Measurements from ENCODE around the gene ABHD16B. TPM values are rescaled to one million over a fixed set of nuclear protein-coding genes. Genes with fewer than 3 reads are reported as not detected.

Gene ABHD16B
- total RNA-seq: not detected in 2 replicates

DNA sequence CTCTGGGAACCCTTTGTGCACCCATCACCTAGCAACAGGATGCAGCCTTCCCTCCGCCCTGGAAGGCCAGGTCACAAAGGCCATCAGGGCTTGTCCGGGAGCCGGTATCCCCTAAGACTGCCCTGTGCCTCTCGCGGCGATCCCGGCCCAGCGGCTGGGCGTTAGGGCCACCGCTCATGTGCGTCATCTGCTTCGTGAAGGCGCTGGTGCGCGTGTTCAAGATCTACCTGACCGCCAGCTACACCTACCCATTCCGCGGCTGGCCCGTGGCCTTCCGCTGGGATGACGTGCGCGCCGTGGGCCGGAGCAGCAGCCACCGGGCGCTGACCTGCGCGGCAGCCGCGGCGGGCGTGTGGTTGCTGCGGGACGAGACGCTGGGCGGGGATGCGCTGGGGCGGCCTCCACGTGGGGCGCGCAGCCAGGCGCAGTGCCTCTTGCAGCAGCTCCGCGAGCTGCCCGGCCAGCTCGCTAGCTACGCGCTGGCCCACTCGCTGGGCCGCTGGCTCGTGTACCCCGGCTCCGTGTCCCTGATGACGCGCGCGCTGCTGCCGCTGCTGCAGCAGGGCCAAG, at the start of gene ABHD16B:
ABHD16B (plus strand) TSS at position 134 of the 570 bp plus-strand sequence; CDS start at position 177, 43 bp downstream.

DNA sequence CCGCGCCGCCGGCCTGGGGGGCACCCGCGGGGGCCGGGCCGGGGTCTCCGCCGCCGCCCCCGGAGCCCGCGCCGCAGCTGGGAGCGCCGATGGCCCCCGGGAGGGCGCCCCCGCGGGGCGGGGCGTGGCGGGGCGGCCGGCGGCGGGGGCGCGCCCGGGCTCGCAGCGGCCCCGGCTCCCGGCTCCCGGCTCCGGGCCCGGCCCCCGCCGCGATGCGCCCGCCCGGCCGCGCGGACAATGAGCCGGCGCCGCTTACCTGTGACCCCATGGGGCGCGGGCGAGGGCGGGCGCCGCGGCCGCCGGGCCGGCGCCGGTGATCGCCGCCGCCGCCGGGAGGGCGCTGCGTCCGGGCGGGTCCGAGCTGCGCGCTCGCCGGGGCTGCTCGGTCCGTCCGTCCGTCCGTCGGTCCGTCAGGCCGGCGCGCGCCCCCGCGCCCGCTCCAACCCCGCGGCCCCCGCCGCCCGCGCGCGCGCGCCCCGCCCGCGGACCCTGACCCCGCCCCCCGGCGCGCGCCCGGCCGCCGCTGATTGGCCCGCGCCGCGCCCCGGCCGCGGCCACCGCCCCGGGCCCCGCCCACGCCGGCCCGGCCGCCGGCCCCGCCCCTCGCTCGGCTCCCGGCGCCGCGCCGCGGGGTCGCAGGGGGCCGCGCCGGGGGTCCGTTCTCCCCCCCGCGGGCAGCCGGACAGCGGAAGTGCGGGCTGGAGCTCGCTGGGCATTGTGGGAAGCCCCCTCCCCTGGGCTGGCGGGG, 30.3 kb upstream of the ABHD16B start, which contains the start of gene ZBTB46:
ZBTB46 (minus strand) TSS at position 424 of the 748 bp plus-strand sequence. CDS start 40,507 bp downstream, outside the sequence.

GRCh38 chr20:63864978-63865640, 3.8 kb downstream of the ABHD16B start, which contains the start of gene TPD52L2:
TSS of gene TPD52L2 (plus strand) at chr20:63865270. CDS start at chr20:63865366, 96 bp downstream.

DNA sequence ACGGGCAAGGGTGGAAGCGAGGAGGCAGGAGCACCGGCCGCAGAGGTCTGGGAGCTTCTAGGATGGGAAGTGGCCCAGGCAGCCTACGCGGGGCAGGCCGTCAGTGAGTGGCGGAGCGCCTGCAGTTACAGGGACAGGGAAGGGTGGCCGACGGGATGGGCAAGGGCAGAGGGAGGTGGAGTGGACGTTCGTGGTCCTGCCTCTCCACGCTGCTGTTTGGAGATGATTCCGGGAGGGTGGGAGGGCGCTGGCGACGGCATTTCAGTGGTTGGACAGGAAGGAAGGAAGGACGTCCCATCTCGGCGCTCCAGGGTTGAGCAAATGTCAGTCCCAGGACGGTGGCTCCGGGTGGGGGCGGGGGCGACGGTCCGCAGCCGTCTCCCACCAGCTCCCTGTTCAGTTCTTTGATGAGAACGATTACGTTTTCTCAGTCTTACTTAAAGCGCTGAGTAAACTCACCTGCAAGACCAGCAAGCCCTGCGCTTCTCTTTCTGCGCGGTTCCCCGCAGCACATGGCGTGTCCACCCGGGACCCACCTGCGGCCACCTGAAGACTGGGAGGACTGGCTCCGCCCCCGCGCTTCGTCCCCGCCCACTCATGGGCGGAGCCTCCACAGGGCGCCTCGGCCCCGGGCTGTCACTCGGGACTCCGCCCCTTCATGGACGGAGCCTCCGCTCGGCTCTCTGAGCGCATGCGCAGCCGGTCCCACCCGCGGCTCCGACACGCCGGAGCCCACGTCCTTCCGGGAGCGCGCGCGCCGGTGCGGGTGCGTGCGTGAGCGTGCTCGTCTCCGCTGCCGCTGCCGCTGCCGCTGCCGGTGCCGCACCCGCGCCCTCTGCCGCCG, 33.3 kb downstream of the ABHD16B start, which contains the start of gene DNAJC5:
DNAJC5 (plus strand) TSS at position 769 of the 844 bp plus-strand sequence. CDS start 33,220 bp downstream, outside the sequence.

Other genes starting within 250 kb of the ABHD16B start
- 12.3 and 14.0 TPM in 2 replicates for gene GMEB2, start 234.4 kb upstream of the ABHD16B start, total RNA-seq
- gene STMN3, start 208.1 kb upstream of the ABHD16B start, total RNA-seq: 38.9 and 65.8 TPM in 2 replicates
- 12.4 and 18.2 TPM in 2 replicates for gene RTEL1, start 203.2 kb upstream of the ABHD16B start, total RNA-seq
- gene TNFRSF6B, start 164.8 kb upstream of the ABHD16B start, total RNA-seq: 3.6 and 144 TPM in 2 replicates
- gene ARFRP1, start 153.5 kb upstream of the ABHD16B start, total RNA-seq: 42.3 and 45.3 TPM in 2 replicates
- gene ZGPAT, start 153.5 kb upstream of the ABHD16B start, total RNA-seq: 17.3 and 23.1 TPM in 2 replicates
- 1.3 and 1.9 TPM in 2 replicates for gene LIME1, start 124.8 kb upstream of the ABHD16B start, total RNA-seq
- 25.2 and 58.7 TPM in 2 replicates for gene SLC2A4RG, start 121.7 kb upstream of the ABHD16B start, total RNA-seq
- gene ZBTB46, start 30.2 kb upstream of the ABHD16B start, total RNA-seq: 3.7 TPM in 2 replicates
- gene TPD52L2, start 3.8 kb downstream of the ABHD16B start, total RNA-seq: 83.8 and 132 TPM in 2 replicates
- gene DNAJC5, start 33.6 kb downstream of the ABHD16B start, total RNA-seq: 40.2 and 42.1 TPM in 2 replicates
- 18.7 and 23.4 TPM in 2 replicates for gene UCKL1, start 94.9 kb downstream of the ABHD16B start, total RNA-seq
- gene ZNF512B, start 108.4 kb downstream of the ABHD16B start, total RNA-seq: 6.3 and 10.7 TPM in 2 replicates
- gene SAMD10, start 118.1 kb downstream of the ABHD16B start, total RNA-seq: 1.3 and 4.0 TPM in 2 replicates
- 39.2 and 55.0 TPM in 2 replicates for gene PRPF6, start 119.6 kb downstream of the ABHD16B start, total RNA-seq
- 0.13 and 2.0 TPM in 2 replicates for gene C20orf204, start 174.7 kb downstream of the ABHD16B start, total RNA-seq
- gene SOX18, start 188.1 kb downstream of the ABHD16B start, total RNA-seq: 0.13 and 2.4 TPM in 2 replicates
- 20.3 and 28.1 TPM in 2 replicates for gene TCEA2, start 201.7 kb downstream of the ABHD16B start, total RNA-seq
- gene RGS19, start 218.0 kb downstream of the ABHD16B start, total RNA-seq: 9.5 and 14.1 TPM in 2 replicates
- 1.2 and 1.4 TPM in 2 replicates for gene OPRL1, start 218.6 kb downstream of the ABHD16B start, total RNA-seq
- gene LKAAEAR1, start 222.9 kb downstream of the ABHD16B start, total RNA-seq: not detected in 2 replicates
- gene NPBWR2, start 246.1 kb downstream of the ABHD16B start, total RNA-seq: not detected in 2 replicates

All from epithelial cell of alveolus of lung (primary cell).